Mesenchymal stem cell (in vitro differentiated cells and primary cell): ENCODE measurements around the gene PTP4A2.
A peak's percentile ranks its signal among the peaks of the same experiment; 100 is the strongest.

Source experiments
- DNase-seq: peaks from one replicate; pipeline ENCODE4 v3.0.0-alpha.2; 2013
- H2AFZ ChIP-seq: one replicate; pipeline ENCODE4 v1.6.1; 2013; ENCODE audit warnings: low read depth, mild to moderate bottlenecking, control low read depth, inconsistent platforms, low read length, moderate library complexity
- H2AK5ac ChIP-seq: 2 replicates; pipeline ENCODE4 v1.6.1; 2013; ENCODE audit warnings: low read length, moderate library complexity, mild to moderate bottlenecking, inconsistent platforms; ENCODE audit not compliant: severe bottlenecking
- H2BK120ac ChIP-seq: one replicate; pipeline ENCODE4 v1.6.1; 2013; ENCODE audit warnings: low read depth, mild to moderate bottlenecking, inconsistent platforms, low read length, moderate library complexity
- H2BK12ac ChIP-seq, 2 experiments: one replicate each; pipeline ENCODE4 v1.6.1; 2013; ENCODE audit warnings: inconsistent platforms in 2 of 2, low read length in 2 of 2, mild to moderate bottlenecking in 2 of 2, moderate library complexity in 2 of 2, control low read depth in 1 of 2
- H2BK15ac ChIP-seq: one replicate; pipeline ENCODE4 v1.6.1; 2013; ENCODE audit warnings: mild to moderate bottlenecking, low read depth, inconsistent platforms; ENCODE audit not compliant: poor library complexity, severe bottlenecking
- H2BK5ac ChIP-seq: 2 replicates; pipeline ENCODE4 v1.6.1; 2013; ENCODE audit warnings: low read depth, mild to moderate bottlenecking, low read length, control low read depth, inconsistent platforms; ENCODE audit not compliant: poor library complexity, severe bottlenecking
- H3K14ac ChIP-seq, 2 experiments: one replicate each; pipeline ENCODE4 v1.6.1; 2013; ENCODE audit warnings: inconsistent platforms in 2 of 2, low read length in 2 of 2, control low read depth in 1 of 2, mild to moderate bottlenecking in 1 of 2, moderate library complexity in 1 of 2
- H3K18ac ChIP-seq, 2 experiments: one replicate each; pipeline ENCODE4 v1.6.1; 2013; ENCODE audit warnings: inconsistent platforms in 2 of 2, low read length in 2 of 2, control low read depth in 1 of 2, low read depth in 1 of 2, mild to moderate bottlenecking in 1 of 2
- H3K23ac ChIP-seq, 2 experiments: one replicate each; pipeline ENCODE4 v1.6.1; 2013; ENCODE audit warnings: inconsistent platforms in 2 of 2, low read length in 2 of 2, mild to moderate bottlenecking in 2 of 2, moderate library complexity in 2 of 2, control low read depth in 1 of 2
- H3K27ac ChIP-seq: 2 replicates; pipeline ENCODE4 v1.5.1; 2013; ENCODE audit warnings: mild to moderate bottlenecking, moderate library complexity, low read length, control low read depth, inconsistent platforms; ENCODE audit not compliant: poor library complexity, severe bottlenecking
- H3K27me3 ChIP-seq, 2 experiments: 2 replicates each; pipeline versions ENCODE4 v1.6.1 to v1.7.0; 2013; ENCODE audit warnings: low read length in 2 of 2, mild to moderate bottlenecking in 2 of 2, moderate library complexity in 2 of 2, control low read depth in 1 of 2, inconsistent platforms in 1 of 2; ENCODE audit not compliant: control insufficient read depth in 1 of 2, insufficient read depth in 1 of 2
- H3K36me3 ChIP-seq, 2 experiments: 2 replicates each; pipeline versions ENCODE4 v1.6.1 to v1.7.0; 2013; ENCODE audit warnings: low read length in 2 of 2, control low read depth in 1 of 2, inconsistent platforms in 1 of 2, low read depth in 1 of 2, mild to moderate bottlenecking in 1 of 2; ENCODE audit not compliant: insufficient read depth in 2 of 2, control insufficient read depth in 1 of 2
- H3K4ac ChIP-seq, 2 experiments: one replicate each; pipeline ENCODE4 v1.6.1; 2013; ENCODE audit warnings: inconsistent platforms in 2 of 2, low read length in 2 of 2, mild to moderate bottlenecking in 2 of 2, moderate library complexity in 2 of 2, control low read depth in 1 of 2, low read depth in 1 of 2
- H3K4me1 ChIP-seq: 2 replicates; pipeline ENCODE4 v1.6.1; 2013; ENCODE audit warnings: low read depth, low read length, control low read depth; ENCODE audit not compliant: control insufficient read depth, insufficient read depth
- H3K4me2 ChIP-seq: 2 replicates; pipeline ENCODE4 v1.6.1; 2013; ENCODE audit warnings: low read length, mild to moderate bottlenecking, inconsistent platforms; ENCODE audit not compliant: poor library complexity, severe bottlenecking
- H3K4me3 ChIP-seq, 2 experiments: 2 replicates each; pipeline versions ENCODE4 v1.5.1 to v1.7.0; 2013; ENCODE audit warnings: low read length in 2 of 2, mild to moderate bottlenecking in 2 of 2, control low read depth in 1 of 2, low read depth in 1 of 2; ENCODE audit not compliant: insufficient read depth in 1 of 2
- H3K79me1 ChIP-seq: replicated peaks from 2 replicates; pipeline ENCODE4 v1.6.1; 2013; ENCODE audit warnings: mild to moderate bottlenecking, control low read depth, low read length, inconsistent platforms; ENCODE audit not compliant: poor library complexity, severe bottlenecking
- H3K9ac ChIP-seq: 2 replicates; pipeline ENCODE4 v1.7.0; 2013; ENCODE audit warnings: mild to moderate bottlenecking, low read length, moderate library complexity
- H3K9me3 ChIP-seq: 2 replicates; pipeline ENCODE4 v1.7.0; 2013; ENCODE audit warnings: mild to moderate bottlenecking, low read length; ENCODE audit not compliant: control insufficient read depth
- H4K8ac ChIP-seq: one replicate; pipeline ENCODE4 v1.6.1; 2013; ENCODE audit warnings: inconsistent platforms, mild to moderate bottlenecking, low read length, moderate library complexity
- H4K91ac ChIP-seq: one replicate; pipeline ENCODE4 v1.6.1; 2013; ENCODE audit warnings: mild to moderate bottlenecking, low read length, inconsistent platforms
- WGBS: methylation state at CpG from one replicate; pipeline ENCODE4 v1.1.7; 2013; ENCODE audit warnings: mixed read lengths; 5-methylcytosine and 5-hydroxymethylcytosine counted together

Gene PTP4A2

GRCh38 chr1:31920956-31921355 lies 17.2 kb downstream of the PTP4A2 start:
- no peak overlapping the region for H2BK120ac ChIP-seq
- H3K4me2 ChIP-seq = no peak overlapping the region
- H3K23ac ChIP-seq = no peak overlapping the region
- no peak overlapping the region for H2BK12ac ChIP-seq
- no peak overlapping the region for H3K18ac ChIP-seq
- no peak overlapping the region for H4K91ac ChIP-seq
- no peak overlapping the region for H2BK5ac ChIP-seq
- H3K4ac ChIP-seq = no peak overlapping the region
- H3K4me3 ChIP-seq = no peak overlapping the region
- DNase-seq = no peak
- peak overlapping the region; percentile 46 for H3K9ac ChIP-seq
- no peaks in the 10 kb centered on the region for H3K79me1 ChIP-seq
- no peak overlapping the region for H4K8ac ChIP-seq
- no peak overlapping the region for H3K27ac ChIP-seq
- H3K9me3 ChIP-seq = no peaks in the 10 kb centered on the region
- H2BK15ac ChIP-seq = no peak overlapping the region
- peaks cover 6% of the 10 kb centered on the region for H3K4me1 ChIP-seq
- 96% methylated on average over 1 of the region's 2 CpGs for WGBS
- H2AFZ ChIP-seq = no peak overlapping the region
- no peak overlapping the region for H3K14ac ChIP-seq
- H3K36me3 ChIP-seq = peaks cover 5 to 32% of the 10 kb centered on the region in 2 experiments
- H2AK5ac ChIP-seq = no peak overlapping the region
- H3K27me3 ChIP-seq = no peaks in the 10 kb centered on the region

- Histone ChIP-seq H3K4me3 (no peak overlapping the region), H3K9me3 (no peaks in the 10 kb centered on the region), H3K9ac (no peak overlapping the region), H3K14ac (no peak overlapping the region), H3K4me1 (peaks cover 6% of the 10 kb centered on the region), H3K79me1 (no peaks in the 10 kb centered on the region), H2BK5ac (no peak overlapping the region), H4K8ac (no peak overlapping the region), H3K4ac (no peak overlapping the region), H3K36me3 (peaks cover 9 to 46% of the 10 kb centered on the region in 2 experiments), H2BK15ac (no peak overlapping the region), H2BK12ac (no peak overlapping the region), H2BK120ac (no peak overlapping the region), H3K23ac (no peak overlapping the region), H2AK5ac (no peak overlapping the region), H3K27me3 (no peaks in the 10 kb centered on the region), H3K4me2 (no peak overlapping the region), H3K27ac (no peak overlapping the region), H4K91ac (no peak overlapping the region), H2AFZ (no peak overlapping the region), H3K18ac (no peak overlapping the region)
- 98% methylated on average over 9 of the region's 10 CpGs for WGBS
- DNase-seq = no peak
Observed at GRCh38 chr1:31919591-31919990, 18.6 kb downstream of the PTP4A2 start.

- Histone ChIP-seq H3K27ac (no peak overlapping the region), H2BK15ac (no peak overlapping the region), H2AK5ac (no peak overlapping the region), H3K9me3 (no peaks in the 10 kb centered on the region), H3K4me3 (no peak overlapping the region), H3K4ac (no peak overlapping the region), H3K36me3 (peaks cover 14 to 87% of the 10 kb centered on the region in 2 experiments), H3K9ac (no peak overlapping the region), H3K14ac (no peak overlapping the region), H4K8ac (no peak overlapping the region), H3K23ac (no peak overlapping the region), H2BK120ac (no peak overlapping the region), H2BK12ac (no peak overlapping the region), H3K4me2 (no peak overlapping the region), H4K91ac (no peak overlapping the region), H3K27me3 (no peaks in the 10 kb centered on the region), H3K18ac (no peak overlapping the region), H3K79me1 (peaks cover 3% of the 10 kb centered on the region), H2AFZ (no peak overlapping the region), H3K4me1 (no peaks in the 10 kb centered on the region), H2BK5ac (no peak overlapping the region)
- no peak for DNase-seq
- WGBS = 96% methylated on average over 3 of the region's 4 CpGs
Observed at GRCh38 chr1:31915438-31915837, 22.7 kb downstream of the PTP4A2 start.

- Histone ChIP-seq H3K27me3 (no peaks in the 10 kb centered on the region), H2BK15ac (no peak overlapping the region), H2BK5ac (no peak overlapping the region), H3K4ac (no peak overlapping the region), H3K18ac (no peak overlapping the region), H3K4me3 (no peak overlapping the region), H4K8ac (no peak overlapping the region), H3K14ac (no peak overlapping the region), H2AFZ (no peak overlapping the region), H3K4me2 (no peak overlapping the region), H3K36me3 (peaks cover 14 to 95% of the 10 kb centered on the region in 2 experiments), H2BK120ac (no peak overlapping the region), H3K4me1 (no peaks in the 10 kb centered on the region), H3K27ac (no peak overlapping the region), H3K9ac (no peak overlapping the region), H3K23ac (no peak overlapping the region), H2BK12ac (no peak overlapping the region), H3K9me3 (no peaks in the 10 kb centered on the region), H3K79me1 (peaks cover 3% of the 10 kb centered on the region), H2AK5ac (no peak overlapping the region), H4K91ac (no peak overlapping the region)
- no peak for DNase-seq
- WGBS = 92% methylated on average over 3 of the region's 3 CpGs
Observed at GRCh38 chr1:31913968-31914367, 24.2 kb downstream of the PTP4A2 start.
